HCT116 (cell line): ENCODE results near the gene ENKD1. TPM values are rescaled to one million over a fixed set of nuclear protein-coding genes. Genes with fewer than 3 reads are reported as not detected.

Experiments
- ATAC-seq: fragments of 200-7000 bp; cut with Tn5 transposase; 2 replicates; pipeline ENCODE4 v1.9.1; 2020; ENCODE audit warnings: mild to moderate bottlenecking, moderate library complexity
- BruUV-seq: library from RNA; stranded (reverse); fragments of 400-500 nt; replicated peaks from 2 replicates; lab custom pipeline; 2021; lab: Mats Ljungman, UMichigan
- CTCF ChIA-PET: fragments of 300-600 bp; sonication (Branson Sonifier 250); formaldehyde crosslinking; loops from one replicate; lab custom pipeline; 2021; ENCODE audit warnings: antibody characterized with exemption; lab: Charles Lee
- POLR2A ChIA-PET: fragments of 300-600, 350-600 bp; sonication (Branson Sonifier 250); formaldehyde crosslinking; loops from one replicate; lab custom pipeline; 2021; ENCODE audit warnings: antibody characterized with exemption; lab: Charles Lee
- RAD21 ChIA-PET, 2 experiments: fragments of 300-600 bp; sonication (Branson Sonifier 250); formaldehyde crosslinking; loops; one replicate each; lab custom pipeline; 2023; ENCODE audit warnings: low total read pairs in 2 of 2; ENCODE audit not compliant: uncharacterized antibody in 2 of 2, unreplicated experiment in 2 of 2, low non-redundant PET in 1 of 2; lab: Charles Lee
- DNase-seq: peaks from one replicate; pipeline ENCODE4 v3.0.0-alpha.2; 2010; ENCODE audit warnings: low read depth, low spot score
- H2AFZ ChIP-seq: fragments of 200-600 bp; shearing (Covaris generic), sonication (generic); 2 replicates; pipeline ENCODE4 v1.6.1; 2017; ENCODE audit warnings: low read depth, mixed run types, mixed read lengths, antibody characterized with exemption, low read length; ENCODE audit not compliant: poor library complexity, severe bottlenecking
- H3K27ac ChIP-seq: 2 replicates; pipeline ENCODE4 v1.5.1; 2012; ENCODE audit warnings: low read depth, low read length
- H3K27me3 ChIP-seq: fragments of 200-600 bp; sonication (generic); 2 replicates; pipeline ENCODE4 v1.6.1; 2016; ENCODE audit warnings: mixed run types, low read length, mixed read lengths; ENCODE audit not compliant: insufficient read depth
- H3K36me3 ChIP-seq, 2 experiments: fragments of 200-500 bp in 1 of 2; fragments of 200-600 bp in 1 of 2; sonication (Bioruptor generic) in 1 of 2; sonication (generic) in 1 of 2; 2 replicates each; pipeline versions ENCODE4 v1.5.1 to v1.6.1; 2014 to 2016; ENCODE audit warnings: low read length in 2 of 2, inconsistent platforms in 1 of 2, mixed read lengths in 1 of 2, mixed run types in 1 of 2; ENCODE audit not compliant: insufficient read depth in 2 of 2, control insufficient read depth in 1 of 2
- H3K4me1 ChIP-seq, 2 experiments: fragments of 200-600 bp in 1 of 2; sonication (generic) in 1 of 2; 2 replicates each; pipeline versions ENCODE4 v1.5.1 to v1.6.1; 2012 to 2017; ENCODE audit warnings: low read length in 2 of 2, inconsistent platforms in 1 of 2, mild to moderate bottlenecking in 1 of 2, mixed read lengths in 1 of 2, mixed run types in 1 of 2, moderate library complexity in 1 of 2; ENCODE audit not compliant: insufficient read depth in 2 of 2, control insufficient read depth in 1 of 2
- H3K4me2 ChIP-seq: fragments of 200-600 bp; sonication (generic); 2 replicates; pipeline ENCODE4 v1.6.1; 2017; ENCODE audit warnings: mixed run types, low read length, mixed read lengths
- H3K4me3 ChIP-seq, 2 experiments: fragments of 200-600 bp in 1 of 2; sonication (generic) in 1 of 2; replicated peaks in 1 of 2; 2 replicates each; pipeline ENCODE4 v1.5.1; 2011 to 2016; ENCODE audit warnings: low read length in 2 of 2, control low read depth in 1 of 2, low read depth in 1 of 2, mild to moderate bottlenecking in 1 of 2, mixed read lengths in 1 of 2, mixed run types in 1 of 2
- H3K79me2 ChIP-seq: fragments of 200-600 bp; sonication (generic); 2 replicates; pipeline ENCODE4 v1.6.1; 2017; ENCODE audit warnings: mild to moderate bottlenecking, mixed run types, low read length, moderate library complexity, mixed read lengths; ENCODE audit not compliant: insufficient read depth
- H3K9ac ChIP-seq: fragments of 200-600 bp; sonication (generic); 2 replicates; pipeline ENCODE4 v1.6.1; 2016; ENCODE audit warnings: low read length, mixed read lengths
- H3K9me2 ChIP-seq: fragments of 200-600 bp; sonication (generic), shearing (Covaris generic); 2 replicates; pipeline ENCODE4 v1.6.1; 2017; ENCODE audit warnings: mixed run types, mild to moderate bottlenecking, moderate library complexity; ENCODE audit not compliant: insufficient read depth
- H3K9me3 ChIP-seq, 2 experiments: fragments of 200-500 bp in 1 of 2; fragments of 200-600 bp in 1 of 2; sonication (Bioruptor generic) in 1 of 2; sonication (generic) in 1 of 2; 2 replicates each; pipeline ENCODE4 v1.6.1; 2014 to 2017; ENCODE audit warnings: low read length in 2 of 2, mixed read lengths in 2 of 2, inconsistent platforms in 1 of 2, low read depth in 1 of 2, mild to moderate bottlenecking in 1 of 2, mixed run types in 1 of 2, moderate library complexity in 1 of 2; ENCODE audit not compliant: control insufficient read depth in 1 of 2, insufficient read depth in 1 of 2
- H4K20me1 ChIP-seq: fragments of 200-600 bp; sonication (generic), shearing (Covaris generic); 2 replicates; pipeline ENCODE4 v1.6.1; 2017; ENCODE audit warnings: mixed run types, mild to moderate bottlenecking, moderate library complexity; ENCODE audit not compliant: insufficient read depth
- CBX3 ChIP-seq: IDR thresholded peaks from 2 replicates; pipeline ENCODE4 v1.6.1; 2012; ENCODE audit warnings: low read depth
- CEBPB ChIP-seq: IDR thresholded peaks from 2 replicates; pipeline ENCODE4 v1.6.1; 2012; ENCODE audit warnings: low read depth
- EGR1 ChIP-seq: IDR thresholded peaks from 2 replicates; pipeline ENCODE4 v1.6.1; 2012; ENCODE audit warnings: low read depth
- ELF1 ChIP-seq: IDR thresholded peaks from 2 replicates; pipeline ENCODE4 v1.6.1; 2012; ENCODE audit warnings: low read depth, borderline replicate concordance
- EZH2 ChIP-seq: fragments of 200-600 bp; sonication (generic); IDR thresholded peaks from 2 replicates; pipeline ENCODE4 v1.6.1; 2017; ENCODE audit warnings: antibody characterized with exemption, mixed run types
- FOSL1 ChIP-seq: IDR thresholded peaks from 2 replicates; pipeline ENCODE4 v1.6.1; 2012; ENCODE audit warnings: low read depth
- JUND ChIP-seq: IDR thresholded peaks from 2 replicates; pipeline ENCODE4 v1.6.1; 2012
- POLR2A ChIP-seq: IDR thresholded peaks from 2 replicates; pipeline ENCODE4 v1.7.0; 2011; ENCODE audit warnings: borderline replicate concordance; ENCODE audit not compliant: insufficient read depth, insufficient read length; ENCODE audit errors: extremely low read depth
- POLR2AphosphoS5 ChIP-seq: IDR thresholded peaks from 2 replicates; pipeline ENCODE4 v1.6.1; 2011; ENCODE audit warnings: mild to moderate bottlenecking, low read depth, low read length, moderate library complexity
- RAD21 ChIP-seq: IDR thresholded peaks from 2 replicates; pipeline ENCODE4 v1.6.1; 2012; ENCODE audit warnings: low read depth, mild to moderate bottlenecking
- SIN3A ChIP-seq: IDR thresholded peaks from 2 replicates; pipeline ENCODE4 v1.6.1; 2012; ENCODE audit warnings: low read depth
- TCF7L2 ChIP-seq: IDR thresholded peaks from 2 replicates; pipeline ENCODE4 v1.7.0; 2011; ENCODE audit warnings: borderline replicate concordance, inconsistent platforms; ENCODE audit not compliant: insufficient read depth, insufficient read length; ENCODE audit errors: extremely low read depth
- YY1 ChIP-seq: IDR thresholded peaks from 2 replicates; pipeline ENCODE4 v1.6.1; 2011; ENCODE audit warnings: low read length, low read depth, moderate library complexity, mild to moderate bottlenecking; ENCODE audit not compliant: insufficient replicate concordance; ENCODE audit errors: extremely low read depth
- ZFX ChIP-seq: fragments of 450-650 bp; IDR thresholded peaks from 2 replicates; pipeline ENCODE4 v1.6.1; 2017
- ZNF274 ChIP-seq: fragments of 200-500 bp; sonication (Bioruptor generic); IDR thresholded peaks from 2 replicates; pipeline ENCODE4 v1.6.1; 2014; ENCODE audit warnings: mild to moderate bottlenecking, low read depth, low read length, inconsistent platforms
- intact Hi-C: fragments of 100-400 bp; cut with micrococcal nuclease; formaldehyde crosslinking; loops from 2 replicates; pipeline ENCODE4 v1.10.0; 2022
- total RNA-seq: library from RNA; stranded (reverse); gene quantifications from one replicate; pipeline ENCODE4 v1.2.1, GENCODE V29; 2021; ENCODE audit not compliant: unreplicated experiment
- TF ChIP-seq, protein P1 (sequence below): IDR thresholded peaks from 2 replicates; pipeline ENCODE4 v1.6.1; 2012
- TF ChIP-seq, protein P2 (sequence below): IDR thresholded peaks from 2 replicates; pipeline ENCODE4 v1.6.1; 2012
- TF ChIP-seq, protein P3 (sequence below): IDR thresholded peaks from 2 replicates; pipeline ENCODE4 v1.6.1; 2011; ENCODE audit warnings: mild to moderate bottlenecking, low read length, moderate library complexity; ENCODE audit not compliant: insufficient replicate concordance; ENCODE audit errors: extremely low read depth

The ENKD1 gene
- total RNA-seq, 1 experiment from 2014 or later, result 16.8 TPM

DNA sequence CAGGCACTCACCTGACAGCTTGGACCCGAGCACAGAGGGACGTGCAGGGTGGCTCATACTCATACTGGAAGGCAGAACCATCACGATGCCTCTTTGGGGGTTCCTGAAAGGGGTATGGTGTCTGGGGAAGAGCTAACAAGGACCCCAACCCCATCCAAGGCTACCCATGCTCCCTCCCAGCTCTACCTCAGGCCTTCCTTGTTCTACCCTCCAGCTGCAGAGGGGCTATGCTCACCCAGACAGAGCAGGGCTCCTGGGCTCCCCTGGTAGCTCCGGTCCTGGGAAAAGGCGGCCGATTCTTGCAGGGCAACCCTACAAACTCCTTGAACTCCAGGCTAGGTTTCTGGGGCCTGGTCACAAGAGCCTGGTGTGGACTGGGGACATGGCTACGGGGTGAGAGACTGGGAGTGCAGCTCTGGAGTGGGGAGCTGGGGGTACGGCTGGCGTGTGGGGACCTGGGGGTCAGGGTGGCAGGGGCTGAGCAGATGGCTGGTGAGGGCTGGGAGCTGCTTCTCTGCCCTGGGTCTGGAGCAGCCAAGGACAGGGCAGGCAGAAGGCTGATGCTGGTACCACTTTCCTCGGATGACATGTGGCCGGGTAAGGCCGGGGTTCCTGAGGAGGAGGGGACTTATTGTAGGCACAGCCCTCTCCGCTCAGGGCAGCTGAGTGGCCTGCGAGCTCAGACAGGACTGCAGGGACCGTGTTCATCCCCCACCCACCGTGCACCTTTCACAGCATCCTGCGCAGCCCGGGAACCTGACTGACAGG is 8.6 kb downstream of the ENKD1 start:
- ChIA-PET RAD21 (no interaction called here), CTCF (interaction anchor here (1.7 kb wide), 1 partner anchor 137 kb away, joined by 6 read pairs; no protein-coding TSS in a partner anchor), POLR2A (no interaction called here)
- Histone ChIP-seq H2AFZ (no peak overlapping the region), H3K27ac (no peak overlapping the region), H3K4me1 (peaks cover 3 to 25% of the 10 kb centered on the region in 2 experiments; a peak in 3 of 4 replicates), H4K20me1 (no peaks in the 10 kb centered on the region), H3K79me2 (peaks cover 21% of the 10 kb centered on the region; the same call in 1 of the 2 replicates), H3K36me3 (peaks cover 0 to 6% of the 10 kb centered on the region in 2 experiments; a peak in 1 of 4 replicates), H3K9ac (no peak overlapping the region), H3K27me3 (no peaks in the 10 kb centered on the region), H3K9me3 (no peaks in the 10 kb centered on the region), H3K4me3 (no peak overlapping the region), H3K4me2 (no peak overlapping the region), H3K9me2 (no peaks in the 10 kb centered on the region)
- TF ChIP-seq CBX3 (no peak), ELF1 (no peak), ZNF274 (no peak), ZFX (no peak), EGR1 (no peak), TCF7L2 (no peak), POLR2A (no peak), EZH2 (no peak), POLR2AphosphoS5 (no peak), RAD21 (no peak), YY1 (no peak), FOSL1 (no peak), SIN3A (no peak), JUND (no peak), CEBPB (no peak)
- TF ChIP-seq, protein P1, sequence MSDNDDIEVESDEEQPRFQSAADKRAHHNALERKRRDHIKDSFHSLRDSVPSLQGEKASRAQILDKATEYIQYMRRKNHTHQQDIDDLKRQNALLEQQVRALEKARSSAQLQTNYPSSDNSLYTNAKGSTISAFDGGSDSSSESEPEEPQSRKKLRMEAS, result no peak
- TF ChIP-seq, protein P2, sequence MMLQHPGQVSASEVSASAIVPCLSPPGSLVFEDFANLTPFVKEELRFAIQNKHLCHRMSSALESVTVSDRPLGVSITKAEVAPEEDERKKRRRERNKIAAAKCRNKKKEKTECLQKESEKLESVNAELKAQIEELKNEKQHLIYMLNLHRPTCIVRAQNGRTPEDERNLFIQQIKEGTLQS, result no peak
- TF ChIP-seq, protein P3, sequence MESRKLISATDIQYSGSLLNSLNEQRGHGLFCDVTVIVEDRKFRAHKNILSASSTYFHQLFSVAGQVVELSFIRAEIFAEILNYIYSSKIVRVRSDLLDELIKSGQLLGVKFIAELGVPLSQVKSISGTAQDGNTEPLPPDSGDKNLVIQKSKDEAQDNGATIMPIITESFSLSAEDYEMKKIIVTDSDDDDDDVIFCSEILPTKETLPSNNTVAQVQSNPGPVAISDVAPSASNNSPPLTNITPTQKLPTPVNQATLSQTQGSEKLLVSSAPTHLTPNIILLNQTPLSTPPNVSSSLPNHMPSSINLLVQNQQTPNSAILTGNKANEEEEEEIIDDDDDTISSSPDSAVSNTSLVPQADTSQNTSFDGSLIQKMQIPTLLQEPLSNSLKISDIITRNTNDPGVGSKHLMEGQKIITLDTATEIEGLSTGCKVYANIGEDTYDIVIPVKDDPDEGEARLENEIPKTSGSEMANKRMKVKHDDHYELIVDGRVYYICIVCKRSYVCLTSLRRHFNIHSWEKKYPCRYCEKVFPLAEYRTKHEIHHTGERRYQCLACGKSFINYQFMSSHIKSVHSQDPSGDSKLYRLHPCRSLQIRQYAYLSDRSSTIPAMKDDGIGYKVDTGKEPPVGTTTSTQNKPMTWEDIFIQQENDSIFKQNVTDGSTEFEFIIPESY, result no peak
- intact Hi-C loops, result no loop called here
- DNase-seq (no peak), ATAC-seq (no peak)
- no TSS peak for BruUV-seq
